ENCODE results near the gene SIGLEC6.

SIGLEC6 gene

DNA sequence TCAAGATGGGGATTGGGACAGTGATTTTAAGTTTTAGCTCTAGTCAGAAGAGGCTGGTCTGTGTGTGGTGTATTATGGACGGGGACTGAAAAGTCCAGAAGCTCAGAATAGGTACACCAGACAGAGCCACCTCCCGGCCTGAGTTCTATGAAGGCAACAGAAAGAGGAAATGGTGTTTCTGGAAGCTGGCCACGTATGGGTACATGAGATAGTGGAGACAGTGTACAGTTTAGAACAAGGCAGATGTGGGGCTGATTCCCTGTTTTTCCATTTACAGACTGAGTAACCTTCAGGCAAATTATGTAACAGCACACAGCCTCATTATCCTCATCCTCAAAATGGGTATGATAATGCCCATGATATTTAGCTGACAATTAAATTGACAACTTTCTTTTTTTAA, 40.9 kb upstream of the SIGLEC6 start:
- TF ChIP-seq, protein P1, sequence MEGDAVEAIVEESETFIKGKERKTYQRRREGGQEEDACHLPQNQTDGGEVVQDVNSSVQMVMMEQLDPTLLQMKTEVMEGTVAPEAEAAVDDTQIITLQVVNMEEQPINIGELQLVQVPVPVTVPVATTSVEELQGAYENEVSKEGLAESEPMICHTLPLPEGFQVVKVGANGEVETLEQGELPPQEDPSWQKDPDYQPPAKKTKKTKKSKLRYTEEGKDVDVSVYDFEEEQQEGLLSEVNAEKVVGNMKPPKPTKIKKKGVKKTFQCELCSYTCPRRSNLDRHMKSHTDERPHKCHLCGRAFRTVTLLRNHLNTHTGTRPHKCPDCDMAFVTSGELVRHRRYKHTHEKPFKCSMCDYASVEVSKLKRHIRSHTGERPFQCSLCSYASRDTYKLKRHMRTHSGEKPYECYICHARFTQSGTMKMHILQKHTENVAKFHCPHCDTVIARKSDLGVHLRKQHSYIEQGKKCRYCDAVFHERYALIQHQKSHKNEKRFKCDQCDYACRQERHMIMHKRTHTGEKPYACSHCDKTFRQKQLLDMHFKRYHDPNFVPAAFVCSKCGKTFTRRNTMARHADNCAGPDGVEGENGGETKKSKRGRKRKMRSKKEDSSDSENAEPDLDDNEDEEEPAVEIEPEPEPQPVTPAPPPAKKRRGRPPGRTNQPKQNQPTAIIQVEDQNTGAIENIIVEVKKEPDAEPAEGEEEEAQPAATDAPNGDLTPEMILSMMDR (IDR thresholded peaks at IDR 0.05), result no peak
- Histone ChIP-seq H3K36me3 (ENCODE audit: control insufficient read depth, insufficient read depth, low read length) (no peaks in the 10 kb centered on the region), H3K27ac (no peak overlapping the region), H2AFZ (no peak overlapping the region), H3K9me3 (ENCODE audit: control insufficient read depth, low read length) (no peaks in the 10 kb centered on the region), H3K4me1 (peaks cover 8% of the 10 kb centered on the region), H3K79me2 (peaks cover 35% of the 10 kb centered on the region), H3K4me3 (ENCODE audit: low read depth, low read length) (peak overlapping the region; percentile 62), H3K27me3 (ENCODE audit: control insufficient read depth, insufficient read depth, low read length) (no peaks in the 10 kb centered on the region), H3K9ac (no peak overlapping the region), H3K4me2 (ENCODE audit: low read length) (peak overlapping the region; percentile 80)

GRCh38 chr19:51571599-51571998, 40.1 kb upstream of the SIGLEC6 start:
- TF ChIP-seq, protein P1 (IDR thresholded peaks at IDR 0.05), result no peak
- Histone ChIP-seq H3K27ac (peak overlapping the region; percentile 46), H3K4me3 (ENCODE audit: low read depth, low read length) (peak overlapping the region; percentile 62), H3K9ac (peak overlapping the region; percentile 16), H3K79me2 (peaks cover 35% of the 10 kb centered on the region), H3K27me3 (ENCODE audit: control insufficient read depth, insufficient read depth, low read length) (no peaks in the 10 kb centered on the region), H3K4me2 (ENCODE audit: low read length) (peak overlapping the region; percentile 80), H3K9me3 (ENCODE audit: control insufficient read depth, low read length) (no peaks in the 10 kb centered on the region), H2AFZ (peak overlapping the region; percentile 47), H3K4me1 (peaks cover 8% of the 10 kb centered on the region), H3K36me3 (ENCODE audit: control insufficient read depth, insufficient read depth, low read length) (no peaks in the 10 kb centered on the region)

DNA sequence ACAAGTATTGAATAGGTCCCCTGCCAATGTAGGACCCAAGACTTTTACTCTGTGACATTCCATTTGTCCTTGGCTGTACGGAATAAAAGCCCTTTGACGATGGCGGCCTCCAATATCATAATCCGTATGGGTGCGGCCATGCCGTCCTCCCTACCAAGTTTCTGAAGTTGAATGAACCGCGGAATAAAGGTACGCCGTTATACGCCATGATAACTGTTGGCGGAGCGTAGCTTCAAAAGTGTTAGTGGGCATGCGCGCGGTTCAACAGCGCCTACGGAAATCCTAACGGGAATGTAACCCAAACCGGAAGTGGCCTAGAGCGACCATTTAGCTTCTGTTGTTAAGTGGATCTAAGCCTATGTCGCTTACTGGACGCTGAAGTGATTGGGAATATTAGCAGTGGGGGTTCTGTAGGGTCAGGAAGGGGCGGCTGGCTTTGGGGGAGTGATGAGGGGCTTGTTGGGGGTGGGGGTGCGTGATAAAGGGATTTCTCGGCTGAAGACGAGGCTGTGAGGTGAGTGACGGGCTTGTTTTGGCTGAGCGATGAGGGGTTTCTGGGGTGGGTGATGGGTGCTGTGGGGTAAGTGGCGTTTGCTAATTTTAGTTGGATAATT, 39.6 kb upstream of the SIGLEC6 start, which contains the start of gene ZNF175:
ZNF175 (plus strand) TSS at position 322 of the 614 bp plus-strand sequence. CDS start 2,047 bp downstream, outside the sequence.
- TF ChIP-seq, protein P1 (IDR thresholded peaks at IDR 0.05), result no peak
- peak within 1 kb of the TSS; percentile 16 for H3K9ac ChIP-seq
- H3K27ac ChIP-seq, result peak within 1 kb of the TSS; percentile 46
- H3K4me3 ChIP-seq (ENCODE audit: low read depth, low read length), result peak within 1 kb of the TSS; percentile 62
- peak within 1 kb of the TSS; percentile 47 for H2AFZ ChIP-seq
- H3K79me2 ChIP-seq, result peaks cover 35% of the 10 kb centered on the region
- H3K27me3 ChIP-seq (ENCODE audit: control insufficient read depth, insufficient read depth, low read length), result no peaks in the 10 kb centered on the region
- no peaks in the 10 kb centered on the region for H3K36me3 ChIP-seq (ENCODE audit: control insufficient read depth, insufficient read depth, low read length)
- H3K9me3 ChIP-seq (ENCODE audit: control insufficient read depth, low read length), result no peaks in the 10 kb centered on the region
- H3K4me2 ChIP-seq (ENCODE audit: low read length), result peak within 1 kb of the TSS; percentile 80
- H3K4me1 ChIP-seq, result peaks cover 8% of the 10 kb centered on the region

- TF ChIP-seq, protein P1 (IDR thresholded peaks at IDR 0.05), result no peak
- no peak overlapping the region for H2AFZ ChIP-seq
- no peaks in the 10 kb centered on the region for H3K27me3 ChIP-seq (ENCODE audit: control insufficient read depth, insufficient read depth, low read length)
- H3K4me1 ChIP-seq, result peaks cover 8% of the 10 kb centered on the region
- H3K36me3 ChIP-seq (ENCODE audit: control insufficient read depth, insufficient read depth, low read length), result no peaks in the 10 kb centered on the region
- no peak overlapping the region for H3K4me3 ChIP-seq (ENCODE audit: low read depth, low read length)
- H3K9me3 ChIP-seq (ENCODE audit: control insufficient read depth, low read length), result no peaks in the 10 kb centered on the region
- H3K4me2 ChIP-seq (ENCODE audit: low read length), result no peak overlapping the region
- peaks cover 22% of the 10 kb centered on the region for H3K79me2 ChIP-seq
- H3K9ac ChIP-seq, result no peak overlapping the region
- no peak overlapping the region for H3K27ac ChIP-seq
Observed at GRCh38 chr19:51568456-51568855, 37.0 kb upstream of the SIGLEC6 start.

DNA sequence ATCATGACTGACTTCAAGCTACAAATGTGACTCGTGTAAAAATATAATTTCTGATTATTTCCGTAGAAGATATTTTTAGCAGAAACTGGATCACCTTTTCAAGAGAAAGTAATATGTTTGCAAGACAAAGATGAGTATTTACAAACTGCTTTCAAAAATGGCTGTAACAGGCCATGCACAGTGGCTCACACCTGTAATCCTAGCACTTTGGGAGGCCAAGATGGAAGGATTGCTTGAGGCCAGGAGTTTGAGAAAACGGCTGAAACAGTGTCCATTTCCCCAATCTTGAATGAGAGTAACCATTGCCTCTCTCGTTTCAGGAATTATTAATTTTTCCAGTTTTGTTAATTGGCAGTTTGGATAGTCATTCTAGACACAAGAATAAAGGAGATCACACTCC, 36.1 kb upstream of the SIGLEC6 start:
- no peaks in the 10 kb centered on the region for H3K27me3 ChIP-seq (ENCODE audit: control insufficient read depth, insufficient read depth, low read length)
- no peaks in the 10 kb centered on the region for H3K9me3 ChIP-seq (ENCODE audit: control insufficient read depth, low read length)
- H3K9ac ChIP-seq, result no peak overlapping the region
- H3K4me3 ChIP-seq (ENCODE audit: low read depth, low read length), result no peak overlapping the region
- peaks cover under 1% of the 10 kb centered on the region for H3K4me1 ChIP-seq
- H3K4me2 ChIP-seq (ENCODE audit: low read length), result no peak overlapping the region
- H3K79me2 ChIP-seq, result peaks cover 14% of the 10 kb centered on the region
- H3K36me3 ChIP-seq (ENCODE audit: control insufficient read depth, insufficient read depth, low read length), result no peaks in the 10 kb centered on the region
- TF ChIP-seq, protein P1 (IDR thresholded peaks at IDR 0.05), result no peak
- no peak overlapping the region for H2AFZ ChIP-seq
- no peak overlapping the region for H3K27ac ChIP-seq
